Measurements from ENCODE around the gene EPB41L4A.
A peak's percentile ranks its signal among the peaks of the same experiment; 100 is the strongest.

GRCh38 chr5:112174959-112175594 is 244.0 kb downstream of the EPB41L4A start:
- TF ChIP-seq CTCF (IDR thresholded peaks at IDR 0.05; ENCODE audit: poor library complexity) = peak; percentile 80
- no peak for TF ChIP-seq EZH2phosphoT487 (IDR thresholded peaks at IDR 0.05; ENCODE audit: low read depth, severe bottlenecking, unreplicated experiment)
- TF ChIP-seq EZH2 (IDR thresholded peaks at IDR 0.05; ENCODE audit: borderline replicate concordance) = no peak
